GM12891 (cell line): Measurements from ENCODE around the gene SPZ1.

ENCODE experiments used
- DNase-seq: peaks from one replicate; pipeline ENCODE4 v3.0.0; 2011; ENCODE audit warnings: low spot score; ENCODE audit not compliant: insufficient read length
- FAIRE-seq: peaks from 2 replicates; lab custom pipeline; 2011; peaks lifted over from hg19 to GRCh38; lab: Jason Lieb, UNC
- PAX5 ChIP-seq: IDR thresholded peaks from 2 replicates; pipeline ENCODE4 v1.6.1; 2011; ENCODE audit warnings: low read length, moderate library complexity, mild to moderate bottlenecking; ENCODE audit not compliant: insufficient read depth, severe bottlenecking
- POLR2A ChIP-seq: IDR thresholded peaks from 2 replicates; pipeline ENCODE4 v1.6.1; 2011; ENCODE audit warnings: low read depth, low read length, control low read depth
- POLR2AphosphoS5 ChIP-seq: IDR thresholded peaks from 2 replicates; pipeline ENCODE4 v1.6.1; 2011; ENCODE audit warnings: low read depth, low read length, control low read depth
- POU2F2 ChIP-seq: IDR thresholded peaks from 2 replicates; pipeline ENCODE4 v1.6.1; 2011; ENCODE audit warnings: low read depth, mild to moderate bottlenecking, control low read depth, low read length, moderate library complexity
- SPI1 ChIP-seq: IDR thresholded peaks from 2 replicates; pipeline ENCODE4 v1.6.1; 2011; ENCODE audit warnings: low read depth, low read length, control low read depth
- TAF1 ChIP-seq: IDR thresholded peaks from 2 replicates; pipeline ENCODE4 v1.6.1; 2011; ENCODE audit warnings: low read depth, low read length, control low read depth

SPZ1 gene

DNA sequence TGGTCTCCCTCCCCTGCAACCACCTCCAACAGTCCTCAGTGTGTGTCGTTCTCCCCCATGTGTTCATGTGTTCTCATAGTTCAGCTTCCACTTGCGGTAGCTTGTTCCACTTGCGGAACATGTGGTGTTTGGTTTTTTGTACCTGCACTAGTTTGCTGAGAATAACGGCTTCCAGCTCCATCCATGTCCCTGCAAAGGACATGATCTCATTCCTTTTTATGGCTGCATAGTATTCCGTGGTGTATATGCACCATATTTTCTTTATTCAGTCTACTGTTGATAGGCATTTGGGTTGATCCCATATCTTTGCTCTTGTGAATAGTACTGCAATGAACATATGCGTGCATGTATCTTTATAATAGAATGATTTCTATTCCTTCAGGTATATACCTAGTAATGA is 45.1 kb downstream of the SPZ1 start:
- TF ChIP-seq POLR2A (no peak), PAX5 (no peak)
- no peak for FAIRE-seq
- no peak for DNase-seq

DNA sequence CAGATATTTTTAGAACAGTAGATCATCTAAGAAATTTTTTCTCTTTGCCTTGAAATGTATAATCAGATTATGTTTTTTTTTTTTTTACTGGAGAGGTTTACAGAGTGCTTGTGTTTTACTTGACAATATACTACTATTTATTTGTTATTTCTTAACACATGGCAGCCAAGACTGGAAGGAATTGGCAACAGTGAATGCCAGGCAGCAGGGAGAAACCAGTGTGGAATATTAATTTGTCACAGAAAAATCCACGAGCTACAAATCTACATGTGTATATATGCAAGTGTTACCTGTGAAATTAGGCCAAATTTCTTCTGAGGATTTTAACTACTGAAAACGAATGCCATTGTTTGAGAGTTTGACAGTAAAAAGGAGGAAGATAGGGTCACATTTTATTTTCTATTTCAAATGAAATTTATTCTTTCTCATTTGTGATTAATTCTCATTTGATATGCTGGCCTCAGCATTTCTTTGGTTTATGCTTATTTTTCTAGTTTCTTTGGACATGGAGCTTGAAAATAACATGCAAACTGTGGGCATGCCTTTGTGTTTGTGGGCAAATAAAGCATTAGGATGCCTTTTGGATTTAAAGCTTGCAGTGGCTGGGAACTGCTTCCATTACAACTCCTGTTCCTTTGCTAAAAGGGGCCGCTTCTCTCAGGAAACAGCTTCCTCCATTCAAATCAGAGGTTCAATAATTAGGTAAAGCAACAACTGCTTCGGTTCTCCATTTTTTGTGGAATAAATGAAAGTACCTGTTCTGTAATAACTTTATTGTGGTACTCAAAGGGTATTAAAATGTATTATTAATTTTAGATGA is 49.1 kb downstream of the SPZ1 start:
- FAIRE-seq (no peak), DNase-seq (no peak)
- no peak for TF ChIP-seq PAX5
- TF ChIP-seq POLR2AphosphoS5 = no peak
- TF ChIP-seq POU2F2 = no peak
- TF ChIP-seq SPI1 = no peak
- no peak for TF ChIP-seq POLR2A

DNA sequence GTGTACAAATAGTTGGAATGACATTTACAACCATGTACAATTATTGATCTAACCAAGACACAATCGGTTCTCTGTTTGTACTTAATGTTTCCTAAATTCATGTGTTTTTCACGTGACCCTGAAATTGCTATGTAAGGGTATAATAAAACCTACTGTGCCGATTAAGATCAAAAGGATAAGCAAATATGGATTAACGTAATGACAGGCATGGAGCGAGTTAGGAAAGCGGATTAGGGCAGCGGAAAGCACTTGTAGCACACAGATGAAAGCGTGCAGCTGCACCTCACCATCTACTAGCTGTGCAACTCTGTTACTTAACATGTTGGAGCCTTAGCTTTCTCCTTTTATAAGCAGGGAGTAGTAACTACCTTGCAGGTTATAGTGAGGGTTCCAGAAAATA is 49.7 kb downstream of the SPZ1 start:
- FAIRE-seq (no peak), DNase-seq (no peak)
- no peak for TF ChIP-seq TAF1
- TF ChIP-seq PAX5 = no peak
- TF ChIP-seq POU2F2 = no peak
- TF ChIP-seq SPI1 = no peak
- no peak for TF ChIP-seq POLR2AphosphoS5
- no peak for TF ChIP-seq POLR2A

DNA sequence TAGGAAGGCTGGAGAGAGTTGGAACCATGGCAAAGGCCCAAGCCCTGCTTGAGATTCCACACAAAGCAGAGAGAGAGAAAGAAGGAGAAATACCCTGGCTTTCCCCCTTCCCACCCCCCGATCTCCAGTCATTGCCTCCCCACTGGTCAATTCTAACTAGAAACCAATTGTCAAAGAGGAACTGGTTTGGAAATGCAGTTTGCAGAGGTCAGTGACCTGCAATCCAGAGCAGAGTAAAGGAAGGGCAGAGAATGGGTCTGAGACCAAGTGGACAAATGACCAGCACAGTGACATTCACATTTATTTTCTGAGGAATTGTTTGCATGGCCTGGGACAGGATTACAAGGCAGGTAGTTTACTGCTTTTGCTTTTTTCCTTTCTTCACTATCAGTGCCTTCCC is 50.6 kb downstream of the SPZ1 start:
- TF ChIP-seq SPI1 (no peak), POLR2A (no peak), TAF1 (no peak), POLR2AphosphoS5 (no peak), POU2F2 (no peak), PAX5 (no peak)
- no peak for FAIRE-seq
- no peak for DNase-seq
